Endothelial cell of umbilical vein (primary cell): ENCODE results near the gene LMTK2. TPM values are rescaled to one million over a fixed set of nuclear protein-coding genes. Genes with fewer than 3 reads are reported as not detected.
A peak's percentile ranks its signal among the peaks of the same experiment; 100 is the strongest.

Source experiments
- BruUV-seq: library from RNA; stranded (reverse); fragments of 400-500 nt; replicated peaks from 2 replicates; lab custom pipeline; 2021; lab: Mats Ljungman, UMichigan
- CTCF ChIA-PET: fragments of 300-600, 350-600 bp; sonication (Branson Sonifier 250); formaldehyde crosslinking; loops from one replicate; lab custom pipeline; 2021; ENCODE audit warnings: antibody characterized with exemption, inconsistent platforms; lab: Charles Lee
- POLR2A ChIA-PET: fragments of 300-600, 350-600 bp; sonication (Branson Sonifier 250); formaldehyde crosslinking; loops from one replicate; lab custom pipeline; 2021; ENCODE audit warnings: antibody characterized with exemption, inconsistent platforms; lab: Charles Lee
- DNase-seq: peaks from one replicate; pipeline ENCODE4 v3.0.0-alpha.2; 2011; ENCODE audit warnings: low read depth, low spot score
- FAIRE-seq: peaks from 2 replicates; lab custom pipeline; 2011; peaks lifted over from hg19 to GRCh38; lab: Jason Lieb, UNC
- H2AFZ ChIP-seq: 2 replicates; pipeline ENCODE4 v1.6.0; 2012; ENCODE audit warnings: low read depth, low read length, control low read depth, inconsistent platforms
- H3K27ac ChIP-seq: 2 replicates; pipeline ENCODE4 v1.5.1; 2011; ENCODE audit warnings: low read depth, mild to moderate bottlenecking, control low read depth, low read length, moderate library complexity; ENCODE audit not compliant: insufficient read depth
- H3K27me3 ChIP-seq, 2 experiments: 2 replicates each; pipeline versions ENCODE4 v1.6.0 to v1.6.1; 2011; ENCODE audit warnings: low read length in 2 of 2, mixed read lengths in 1 of 2; ENCODE audit not compliant: control insufficient read depth in 2 of 2, insufficient read depth in 2 of 2
- H3K36me3 ChIP-seq, 2 experiments: 2 replicates in 1 of 2; 3 replicates in 1 of 2; pipeline ENCODE4 v1.5.1; 2011; ENCODE audit warnings: low read length in 2 of 2, mild to moderate bottlenecking in 1 of 2, moderate library complexity in 1 of 2; ENCODE audit not compliant: control insufficient read depth in 2 of 2, insufficient read depth in 2 of 2; ENCODE audit errors: extremely low read depth in 1 of 2
- H3K4me1 ChIP-seq: 3 replicates; pipeline ENCODE4 v1.5.1; 2011; ENCODE audit warnings: mild to moderate bottlenecking, low read length; ENCODE audit not compliant: control insufficient read depth, insufficient read depth; ENCODE audit errors: extremely low read depth
- H3K4me2 ChIP-seq: 2 replicates; pipeline ENCODE4 v1.6.1; 2011; ENCODE audit warnings: low read length, control low read depth, mixed read lengths; ENCODE audit not compliant: insufficient read depth
- H3K4me3 ChIP-seq, 3 experiments: fragments of 200-600 bp in 1 of 3; sonication (generic), shearing (Covaris generic) in 1 of 3; replicated peaks in 1 of 3; 2 replicates each; pipeline ENCODE4 v1.5.1; 2011 to 2016; ENCODE audit warnings: control low read depth in 3 of 3, low read length in 3 of 3, mild to moderate bottlenecking in 2 of 3, inconsistent platforms in 1 of 3, low read depth in 1 of 3, moderate library complexity in 1 of 3; ENCODE audit not compliant: insufficient read depth in 1 of 3
- H3K79me2 ChIP-seq: 2 replicates; pipeline ENCODE4 v1.6.0; 2012; ENCODE audit warnings: low read length, inconsistent platforms; ENCODE audit not compliant: control insufficient read depth, insufficient read depth
- H3K9ac ChIP-seq: replicated peaks from 2 replicates; pipeline ENCODE3; 2011; ENCODE audit warnings: low read length, control low read depth; ENCODE audit not compliant: insufficient read depth; ENCODE audit errors: extremely low read depth
- H3K9me1 ChIP-seq: replicated peaks from 3 replicates; pipeline ENCODE4 v1.6.0; 2011; ENCODE audit warnings: mild to moderate bottlenecking, low read length; ENCODE audit not compliant: control insufficient read depth, insufficient read depth; ENCODE audit errors: extremely low read depth
- H3K9me3 ChIP-seq: replicated peaks from 2 replicates; pipeline ENCODE4 v1.5.1; 2012; ENCODE audit warnings: low read length, inconsistent platforms; ENCODE audit not compliant: control insufficient read depth, insufficient read depth
- H4K20me1 ChIP-seq: replicated peaks from 2 replicates; pipeline ENCODE3; 2011; ENCODE audit warnings: mild to moderate bottlenecking, low read length; ENCODE audit not compliant: control insufficient read depth, insufficient read depth; ENCODE audit errors: extremely low read depth
- CTCF ChIP-seq, 2 donors: IDR thresholded peaks; 1 replicate in 1 of 2; 2 replicates in 1 of 2; pipeline ENCODE4 v1.5.1; 2011; ENCODE audit warnings: low read length in 2 of 2, mild to moderate bottlenecking in 2 of 2, moderate library complexity in 2 of 2, control low read depth in 1 of 2, inconsistent platforms in 1 of 2, low read depth in 1 of 2; ENCODE audit not compliant: insufficient read depth in 1 of 2; ENCODE audit errors: extremely low read depth in 1 of 2
- EZH2 ChIP-seq: IDR thresholded peaks from 2 replicates; pipeline ENCODE4 v1.6.1; 2012; ENCODE audit warnings: borderline replicate concordance, low read depth, mild to moderate bottlenecking, moderate library complexity, low read length, inconsistent platforms; ENCODE audit not compliant: severe bottlenecking
- FOS ChIP-seq: IDR thresholded peaks from 2 replicates; pipeline ENCODE4 v1.6.1; 2011; ENCODE audit warnings: mild to moderate bottlenecking, low read length, moderate library complexity, borderline replicate concordance; ENCODE audit not compliant: insufficient read depth
- GATA2 ChIP-seq: IDR thresholded peaks from 2 replicates; pipeline ENCODE4 v1.7.0; 2011; ENCODE audit warnings: low read depth, mild to moderate bottlenecking, moderate library complexity, mixed read lengths, low read length; ENCODE audit not compliant: insufficient read length, insufficient read depth
- JUN ChIP-seq: IDR thresholded peaks from 2 replicates; pipeline ENCODE4 v1.6.1; 2011; ENCODE audit warnings: borderline replicate concordance, low read depth; ENCODE audit not compliant: insufficient read length, insufficient read depth
- MYC ChIP-seq: IDR thresholded peaks from one replicate; pipeline ENCODE4 v1.6.1; 2011; ENCODE audit warnings: mild to moderate bottlenecking, low read depth, low read length
- POLR2A ChIP-seq: IDR thresholded peaks from 2 replicates; pipeline ENCODE4 v1.6.1; 2012; ENCODE audit warnings: low read depth, mild to moderate bottlenecking, control low read depth, low read length
- POLR2AphosphoS5 ChIP-seq: IDR thresholded peaks from 2 replicates; pipeline ENCODE4 v1.6.1; 2012; ENCODE audit warnings: low read depth, mild to moderate bottlenecking, control low read depth, low read length, moderate library complexity; ENCODE audit not compliant: insufficient read depth
- dilution Hi-C: fragments of 300-500 bp; cut with MboI; formaldehyde crosslinking; loops from one replicate; pipeline ENCODE4 v1.15.0; 2019; ENCODE audit warnings: low sequenced_read_pairs; ENCODE audit not compliant: extremely low pct_ligation_motif_present
- intact Hi-C: fragments of 100-400 bp; cut with micrococcal nuclease; formaldehyde crosslinking; loops from one replicate; pipeline ENCODE4 v1.10.0; 2022
- polyA plus RNA-seq, 4 experiments: library from polyadenylated mRNA; depleted of rRNA in 3 of 4; stranded (reverse) in 3 of 4; unstranded in 1 of 4; fragments of >200 nt; gene quantifications; 2 replicates each; pipeline versions ENCODE4 v1.2.1 to v1.2.3, GENCODE V29; 2011 to 2012; ENCODE audit warnings: missing spikeins in 1 of 4
- total RNA-seq: library from RNA; stranded (reverse); gene quantifications from 2 replicates; pipeline ENCODE4 v1.2.3, GENCODE V29; 2021
- TF ChIP-seq, protein P1 (sequence below): IDR thresholded peaks from 2 replicates; pipeline ENCODE4 v1.6.1; 2011; ENCODE audit not compliant: insufficient read depth, insufficient read length

The LMTK2 gene
- total and polyA plus RNA-seq, 2 donors (not counting 3 experiments of a cell fraction or from before 2014, with no cell fraction given): 5.9 to 13.8 TPM

DNA sequence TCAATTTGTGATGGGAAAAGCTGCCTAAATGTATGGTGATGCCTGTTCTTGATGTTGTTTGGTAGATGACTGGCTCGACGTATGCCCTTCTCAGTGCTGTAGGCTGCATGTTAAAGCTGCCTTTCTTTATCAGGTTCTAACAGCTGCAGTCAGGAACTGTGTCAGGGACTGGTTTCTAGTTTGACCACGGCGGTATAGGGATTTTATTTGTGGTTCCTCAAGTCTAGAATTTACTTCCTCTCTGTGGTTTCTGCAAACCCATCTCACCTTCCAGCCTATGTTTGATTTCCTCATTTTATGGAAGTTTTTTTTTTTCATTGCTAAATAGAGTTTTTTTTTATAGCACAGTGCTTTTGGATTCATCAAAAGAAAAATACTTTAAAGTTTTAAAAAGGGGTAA, 26.5 kb downstream of the LMTK2 start:
- Histone ChIP-seq H3K27me3 (no peaks in the 10 kb centered on the region), H3K4me3 (no peak overlapping the region), H3K9ac (no peak overlapping the region), H3K4me1 (peaks cover 30% of the 10 kb centered on the region), H3K27ac (no peak overlapping the region), H3K36me3 (peaks cover 0 to 4% of the 10 kb centered on the region in 2 experiments), H4K20me1 (no peaks in the 10 kb centered on the region), H3K9me1 (no peaks in the 10 kb centered on the region), H3K4me2 (peak overlapping the region; percentile 16), H3K9me3 (no peaks in the 10 kb centered on the region), H3K79me2 (peaks cover 24% of the 10 kb centered on the region), H2AFZ (no peak overlapping the region)
- ChIA-PET POLR2A (interaction anchor here (0.7 kb wide), 1 partner anchor 10 kb away, joined by 3 read pairs; no protein-coding TSS in a partner anchor), CTCF (interaction anchor here (1.1 to 5.3 kb wide), 8 partner anchors 15 to 112 kb away, joined by 3 to 46 read pairs (median 10); no protein-coding TSS in a partner anchor)
- no peak for TF ChIP-seq POLR2AphosphoS5
- TF ChIP-seq, protein P1, sequence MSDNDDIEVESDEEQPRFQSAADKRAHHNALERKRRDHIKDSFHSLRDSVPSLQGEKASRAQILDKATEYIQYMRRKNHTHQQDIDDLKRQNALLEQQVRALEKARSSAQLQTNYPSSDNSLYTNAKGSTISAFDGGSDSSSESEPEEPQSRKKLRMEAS: no peak
- TF ChIP-seq JUN: no peak
- TF ChIP-seq FOS: no peak
- TF ChIP-seq MYC: no peak
- TF ChIP-seq POLR2A: no peak
- TF ChIP-seq CTCF (IDR thresholded peaks at IDR 0.05; ENCODE audit: extremely low read depth in 1 of 2, insufficient read depth in 1 of 2, low read depth in 1 of 2, low read length in 2 of 2): no peak
- no peak for TF ChIP-seq EZH2
- TF ChIP-seq GATA2: no peak
- FAIRE-seq (peak; percentile 50), DNase-seq (no peak)
- intact Hi-C loops (no loop called here), dilution Hi-C loops (no loop called here)
- no TSS peak for BruUV-seq
